Stimulated activated CD8-positive, alpha-beta memory T cell treated with anti-CD3 and anti-CD28 coated beads, Interleukin-12 subunit alpha, Interleukin-12 subunit beta, amount 100 ng/mL, for 24 hours (primary cell): ENCODE measurements around the gene PECR.
"Not testable (repeated sequence)": the region's sequence is repeated elsewhere in the genome, so short reads cannot be mapped to it uniquely, and the experiment has no call there.

Experiments
- DNase-seq: peaks from one replicate; pipeline ENCODE4 v3.0.0-alpha.2; 2020; ENCODE audit errors: extremely low read depth

PECR gene

GRCh38 chr2:216002101-216002678 is 79.4 kb downstream of the PECR start:
- no peak for DNase-seq

- DNase-seq = no peak
Measured at GRCh38 chr2:216001216-216002100, 80.2 kb downstream of the PECR start.

GRCh38 chr2:215998636-215999035 is 83.0 kb downstream of the PECR start:
- DNase-seq = no peak

GRCh38 chr2:215997219-215997618 is 84.4 kb downstream of the PECR start:
- no peak for DNase-seq

- no peak for DNase-seq
Measured at GRCh38 chr2:215994911-215995310, 86.7 kb downstream of the PECR start.

- not testable (repeated sequence) for DNase-seq
Measured at GRCh38 chr2:215988556-215989207, 92.9 kb downstream of the PECR start.
